Iris pigment epithelial cell (primary cell): ENCODE data around the gene RRP12.

Source experiments
- DNase-seq: peaks from one replicate; pipeline ENCODE4 v3.0.0-alpha.2; 2011; ENCODE audit warnings: low read depth

Gene RRP12

GRCh38 chr10:97312897-97313296 lies 88.2 kb downstream of the RRP12 start:
- DNase-seq: no peak

- DNase-seq: no peak
Observed at GRCh38 chr10:97311111-97311626, 90.0 kb downstream of the RRP12 start.

- no peak for DNase-seq
Observed at GRCh38 chr10:97307866-97308780, 93.0 kb downstream of the RRP12 start.

- DNase-seq: no peak
Observed at GRCh38 chr10:97307441-97307840, 93.7 kb downstream of the RRP12 start.
